Measurements from ENCODE around the gene POU2AF3.
"Not testable (repeated sequence)": the region's sequence is repeated elsewhere in the genome, so short reads cannot be mapped to it uniquely, and the experiment has no call there.

The POU2AF3 gene

GRCh38 chr11:111301004-111301841 lies 2.9 kb downstream of the POU2AF3 start:
- no peak for DNase-seq (ENCODE audit: low read depth, low spot score)

GRCh38 chr11:111301842-111302118 lies 3.4 kb downstream of the POU2AF3 start:
- DNase-seq (ENCODE audit: low read depth, low spot score) = no peak

- no peak for DNase-seq (ENCODE audit: low read depth, low spot score)
Measured at GRCh38 chr11:111302298-111302697, 4.0 kb downstream of the POU2AF3 start.

GRCh38 chr11:111303461-111303860 lies 5.1 kb downstream of the POU2AF3 start:
- DNase-seq (ENCODE audit: low read depth, low spot score) = no peak

- no peak for DNase-seq (ENCODE audit: low read depth, low spot score)
Measured at GRCh38 chr11:111305162-111305802, 6.9 kb downstream of the POU2AF3 start.

- no peak for DNase-seq (ENCODE audit: low read depth, low spot score)
Measured at GRCh38 chr11:111305876-111306275, 7.5 kb downstream of the POU2AF3 start.

- DNase-seq (ENCODE audit: low read depth, low spot score) = no peak
Measured at GRCh38 chr11:111306321-111306720, 8.0 kb downstream of the POU2AF3 start.

GRCh38 chr11:111307472-111308108 lies 9.2 kb downstream of the POU2AF3 start:
- no peak for DNase-seq (ENCODE audit: low read depth, low spot score)

- DNase-seq (ENCODE audit: low read depth, low spot score) = no peak
Measured at GRCh38 chr11:111308140-111308539, 9.8 kb downstream of the POU2AF3 start.

- no peak for DNase-seq (ENCODE audit: low read depth, low spot score)
Measured at GRCh38 chr11:111309215-111309915, 11.0 kb downstream of the POU2AF3 start.

- DNase-seq (ENCODE audit: low read depth, low spot score) = no peak
Measured at GRCh38 chr11:111310088-111310487, 11.7 kb downstream of the POU2AF3 start.

- no peak for DNase-seq (ENCODE audit: low read depth, low spot score)
Measured at GRCh38 chr11:111310723-111311122, 12.4 kb downstream of the POU2AF3 start.

- no peak for DNase-seq (ENCODE audit: low read depth, low spot score)
Measured at GRCh38 chr11:111312076-111312475, 13.7 kb downstream of the POU2AF3 start.

GRCh38 chr11:111319296-111319695 lies 20.9 kb downstream of the POU2AF3 start:
- DNase-seq (ENCODE audit: low read depth, low spot score) = no peak

- not testable (repeated sequence) for DNase-seq (ENCODE audit: low read depth, low spot score)
Measured at GRCh38 chr11:111320199-111320598, 21.9 kb downstream of the POU2AF3 start.

GRCh38 chr11:111320728-111321568 lies 22.6 kb downstream of the POU2AF3 start:
- DNase-seq (ENCODE audit: low read depth, low spot score) = no peak

GRCh38 chr11:111322534-111322933 lies 24.2 kb downstream of the POU2AF3 start:
- DNase-seq (ENCODE audit: low read depth, low spot score) = no peak

- no peak for DNase-seq (ENCODE audit: low read depth, low spot score)
Measured at GRCh38 chr11:111324277-111324720, 26.0 kb downstream of the POU2AF3 start.

- no peak for DNase-seq (ENCODE audit: low read depth, low spot score)
Measured at GRCh38 chr11:111325259-111325658, 26.9 kb downstream of the POU2AF3 start.

- DNase-seq (ENCODE audit: low read depth, low spot score) = no peak
Measured at GRCh38 chr11:111326824-111327223, 28.5 kb downstream of the POU2AF3 start.

- DNase-seq (ENCODE audit: low read depth, low spot score) = no peak
Measured at GRCh38 chr11:111327908-111328624, 29.7 kb downstream of the POU2AF3 start.
